Measurements from ENCODE around the gene FOXP3. TPM values are rescaled to one million over a fixed set of nuclear protein-coding genes. Genes with fewer than 3 reads are reported as not detected.

FOXP3 gene
- total RNA-seq, 4 donors from 2014 or later = 0.20 to 0.42 TPM; not detected in 2

GRCh38 chrX:49212209-49212608 lies 52.3 kb downstream of the FOXP3 start:
- WGBS, 2 donors = 84 to 94% methylated on average over 2 of the region's 2 CpGs

GRCh38 chrX:49211074-49211473 lies 53.4 kb downstream of the FOXP3 start:
- Histone ChIP-seq H3K36me3 (no peaks in the 10 kb centered on the region), H3K4me3 (no peak overlapping the region), H3K27me3 (peaks cover 0 to 18% of the 10 kb centered on the region in 2 donors), H3K4me1 (no peaks in the 10 kb centered on the region), H3K27ac (no peak overlapping the region), H3K9me3 (no peaks in the 10 kb centered on the region)
- TF ChIP-seq EP300 (IDR thresholded peaks at IDR 0.05) = no peak
- no peak for TF ChIP-seq POLR2A (IDR thresholded peaks at IDR 0.05)
- TF ChIP-seq CTCF (IDR thresholded peaks at IDR 0.05) = no peak
- DNase-seq (ENCODE audit: low spot score in 2 of 2) = no peak
- 83 to 90% methylated on average over 3 to 9 of the region's 9 CpGs for WGBS, 2 donors

More at GRCh38 chrX:49212209-49212608, 52.3 kb downstream of the FOXP3 start:
- Histone ChIP-seq H3K4me1 (no peaks in the 10 kb centered on the region), H3K27me3 (peaks cover 0 to 14% of the 10 kb centered on the region in 2 donors), H3K27ac (no peak overlapping the region), H3K36me3 (no peaks in the 10 kb centered on the region), H3K4me3 (no peak overlapping the region), H3K9me3 (no peaks in the 10 kb centered on the region)
- TF ChIP-seq POLR2A (IDR thresholded peaks at IDR 0.05) (no peak), EP300 (IDR thresholded peaks at IDR 0.05) (no peak), CTCF (IDR thresholded peaks at IDR 0.05) (no peak)
- no peak for DNase-seq (ENCODE audit: low spot score in 2 of 2)

- 76 to 80% methylated on average over 6 to 8 of the region's 8 CpGs for WGBS, 2 donors
- no peak for TF ChIP-seq POLR2A (IDR thresholded peaks at IDR 0.05)
- no peak for TF ChIP-seq CTCF (IDR thresholded peaks at IDR 0.05)
- TF ChIP-seq EP300 (IDR thresholded peaks at IDR 0.05) = no peak
- no peaks in the 10 kb centered on the region for H3K9me3 ChIP-seq
These were observed 54.1 kb downstream of the FOXP3 start for GRCh38 chrX:49210406-49210805.

GRCh38 chrX:49209434-49210251 lies 54.9 kb downstream of the FOXP3 start:
- H3K27me3 ChIP-seq = peaks cover 0 to 23% of the 10 kb centered on the region in 2 donors
- H3K27ac ChIP-seq = no peak overlapping the region
- H3K9me3 ChIP-seq = no peaks in the 10 kb centered on the region
- H3K4me3 ChIP-seq = no peak overlapping the region
- WGBS, 2 donors = 18 to 53% methylated on average over 5 to 28 of the region's 28 CpGs
- H3K4me1 ChIP-seq = no peaks in the 10 kb centered on the region
- TF ChIP-seq POLR2A (IDR thresholded peaks at IDR 0.05) (no peak), CTCF (IDR thresholded peaks at IDR 0.05) (no peak), EP300 (IDR thresholded peaks at IDR 0.05) (no peak)
- DNase-seq (ENCODE audit: low spot score in 2 of 2) = no peak
- H3K36me3 ChIP-seq = no peaks in the 10 kb centered on the region

More at GRCh38 chrX:49210406-49210805, 54.1 kb downstream of the FOXP3 start:
- Histone ChIP-seq H3K27me3 (peaks cover 0 to 22% of the 10 kb centered on the region in 2 donors), H3K4me1 (no peaks in the 10 kb centered on the region), H3K4me3 (no peak overlapping the region), H3K27ac (no peak overlapping the region), H3K36me3 (no peaks in the 10 kb centered on the region)
- DNase-seq (ENCODE audit: low spot score in 2 of 2) = no peak

- H3K4me1 ChIP-seq = no peaks in the 10 kb centered on the region
- no peak for DNase-seq (ENCODE audit: low spot score in 2 of 2)
- no peaks in the 10 kb centered on the region for H3K36me3 ChIP-seq
- no peak overlapping the region for H3K4me3 ChIP-seq
- H3K27me3 ChIP-seq = peaks cover 0 to 23% of the 10 kb centered on the region in 2 donors
- H3K27ac ChIP-seq = no peak overlapping the region
- WGBS, 2 donors = 90 to 96% methylated on average over 4 to 5 of the region's 5 CpGs
- TF ChIP-seq POLR2A (IDR thresholded peaks at IDR 0.05) (no peak), CTCF (IDR thresholded peaks at IDR 0.05) (no peak), EP300 (IDR thresholded peaks at IDR 0.05) (no peak)
- H3K9me3 ChIP-seq = no peaks in the 10 kb centered on the region
These were observed 56.1 kb downstream of the FOXP3 start for GRCh38 chrX:49208399-49208798.
